Activated T-helper 9 cell treated with anti-CD3 and anti-CD28 coated beads, Interleukin-2, amount 50 U/mL, for 16 hours (primary cell): ENCODE data around the gene CDC40.

ENCODE experiments used
- DNase-seq: peaks from one replicate; pipeline ENCODE4 v3.0.0-alpha.2; 2020; ENCODE audit warnings: low read depth

The CDC40 gene

GRCh38 chr6:110180228-110181008 lies at the start of gene CDC40:
TSS of gene CDC40 (plus strand) at chr6:110180427. CDS start at chr6:110180445, 18 bp downstream.
- DNase-seq = peak; percentile 35

- no peak for DNase-seq
These were observed 42.0 kb upstream of the CDC40 start for GRCh38 chr6:110137924-110138887.

- DNase-seq = no peak
These were observed 41.2 kb upstream of the CDC40 start for GRCh38 chr6:110139052-110139451.

GRCh38 chr6:110140650-110141049 lies 39.6 kb upstream of the CDC40 start:
- DNase-seq = no peak

- no peak for DNase-seq
These were observed 32.4 kb upstream of the CDC40 start for GRCh38 chr6:110147870-110148269.

GRCh38 chr6:110158479-110158878 lies 21.7 kb upstream of the CDC40 start:
- DNase-seq = no peak

- DNase-seq = no peak
These were observed 10.1 kb upstream of the CDC40 start for GRCh38 chr6:110170081-110170480.

GRCh38 chr6:110173506-110174132 lies 6.6 kb upstream of the CDC40 start:
- DNase-seq = no peak

- DNase-seq = peak; percentile 50
These were observed 1.4 kb upstream of the CDC40 start for GRCh38 chr6:110178626-110179405.

GRCh38 chr6:110179406-110180227 lies 610 bp upstream of the CDC40 start, which contains the start of gene WASF1:
TSS of gene WASF1 (minus strand) at chr6:110179670. CDS start at chr6:110127601, 52,069 bp downstream.
- DNase-seq = peak; percentile 88

GRCh38 chr6:110181131-110182030 lies 1.2 kb downstream of the CDC40 start:
- no peak for DNase-seq

- DNase-seq = no peak
These were observed 3.2 kb downstream of the CDC40 start for GRCh38 chr6:110183292-110183885.

- DNase-seq = no peak
These were observed 5.7 kb downstream of the CDC40 start for GRCh38 chr6:110185879-110186278.

GRCh38 chr6:110188791-110189190 lies 8.6 kb downstream of the CDC40 start:
- no peak for DNase-seq

GRCh38 chr6:110190726-110191125 lies 10.5 kb downstream of the CDC40 start:
- no peak for DNase-seq

- DNase-seq = no peak
These were observed 11.2 kb downstream of the CDC40 start for GRCh38 chr6:110191477-110191876.

- no peak for DNase-seq
These were observed 15.4 kb downstream of the CDC40 start for GRCh38 chr6:110195639-110196038.

- DNase-seq = no peak
These were observed 16.6 kb downstream of the CDC40 start for GRCh38 chr6:110196874-110197273.

- DNase-seq = no peak
These were observed 18.3 kb downstream of the CDC40 start for GRCh38 chr6:110198561-110198960.
